ENCODE results near the gene GALNT12. TPM values are rescaled to one million over a fixed set of nuclear protein-coding genes. Genes with fewer than 3 reads are reported as not detected.

GALNT12 gene
- total RNA-seq, 1 experiment from 2014 or later = 52.9 TPM

GRCh38 chr9:98838868-98839565, 31.5 kb downstream of the GALNT12 start:
- Histone ChIP-seq H3K9me2 (ENCODE audit: insufficient read depth) (no peaks in the 10 kb centered on the region), H3K4me2 (no peak overlapping the region), H3K9me3 (ENCODE audit: insufficient read depth, low read depth) (no peaks in the 10 kb centered on the region), H3K4me3 (no peak overlapping the region), H4K20me1 (ENCODE audit: insufficient read depth) (no peaks in the 10 kb centered on the region), H2AFZ (no peak overlapping the region), H3K36me3 (ENCODE audit: low read depth) (no peaks in the 10 kb centered on the region; the same call in 1 of the 2 replicates), H3K27me3 (ENCODE audit: insufficient read depth, low read depth) (no peaks in the 10 kb centered on the region), H3F3A (ENCODE audit: insufficient read depth, low read depth) (no peaks in the 10 kb centered on the region), H3K4me1 (replicated peaks; ENCODE audit: insufficient read depth) (no peaks in the 10 kb centered on the region), H3K79me2 (ENCODE audit: low read depth) (no peaks in the 10 kb centered on the region), H3K27ac (no peak overlapping the region)
- ChIA-PET CTCF (no interaction called here), POLR2A (ENCODE audit: unreplicated experiment) (no interaction called here)
- BruUV-seq (replicated peaks) = no TSS peak
- no peak for DNase-seq
- intact Hi-C loops (cut with micrococcal nuclease; ENCODE audit: unreplicated experiment) = no loop called here
- TF ChIP-seq EZH2 (IDR thresholded peaks at IDR 0.05; ENCODE audit: low read depth) (no peak), CTCF (conservative IDR thresholded peaks at IDR 0.05) (no peak)

- no peaks in the 10 kb centered on the region; the same call in 1 of the 2 replicates for H3K36me3 ChIP-seq (ENCODE audit: low read depth)
- CTCF ChIA-PET = no interaction called here
Observed at GRCh38 chr9:98839724-98840123, 32.3 kb downstream of the GALNT12 start.

GRCh38 chr9:98842510-98842909, 35.0 kb downstream of the GALNT12 start:
- Histone ChIP-seq H3K27me3 (ENCODE audit: insufficient read depth, low read depth) (no peaks in the 10 kb centered on the region), H2AFZ (no peak overlapping the region), H3K9me2 (ENCODE audit: insufficient read depth) (no peaks in the 10 kb centered on the region), H3K27ac (no peak overlapping the region), H3K36me3 (ENCODE audit: low read depth) (peaks cover 11% of the 10 kb centered on the region; the same call in 1 of the 2 replicates), H3K79me2 (ENCODE audit: low read depth) (no peaks in the 10 kb centered on the region), H3F3A (ENCODE audit: insufficient read depth, low read depth) (peaks cover 7% of the 10 kb centered on the region; the same call in 1 of the 2 replicates), H3K4me1 (replicated peaks; ENCODE audit: insufficient read depth) (no peaks in the 10 kb centered on the region), H3K4me3 (no peak overlapping the region), H4K20me1 (ENCODE audit: insufficient read depth) (no peaks in the 10 kb centered on the region), H3K4me2 (no peak overlapping the region), H3K9me3 (ENCODE audit: insufficient read depth, low read depth) (no peaks in the 10 kb centered on the region)
- BruUV-seq (replicated peaks) = no TSS peak
- no peak for DNase-seq
- intact Hi-C loops (cut with micrococcal nuclease; ENCODE audit: unreplicated experiment) = no loop called here
- ChIA-PET CTCF (interaction anchor here (0.6 to 0.8 kb wide), 2 partner anchors 67 to 728 kb away, joined by 3 read pairs; no protein-coding TSS in a partner anchor), POLR2A (ENCODE audit: unreplicated experiment) (no interaction called here)
- no peak for TF ChIP-seq CTCF (conservative IDR thresholded peaks at IDR 0.05)
- no peak for TF ChIP-seq EZH2 (IDR thresholded peaks at IDR 0.05; ENCODE audit: low read depth)

More at GRCh38 chr9:98839724-98840123, 32.3 kb downstream of the GALNT12 start:
- H3K4me3 ChIP-seq = no peak overlapping the region
- H4K20me1 ChIP-seq (ENCODE audit: insufficient read depth) = no peaks in the 10 kb centered on the region
- H3F3A ChIP-seq (ENCODE audit: insufficient read depth, low read depth) = no peaks in the 10 kb centered on the region
- intact Hi-C loops (cut with micrococcal nuclease; ENCODE audit: unreplicated experiment) = no loop called here
- H3K9me2 ChIP-seq (ENCODE audit: insufficient read depth) = no peaks in the 10 kb centered on the region
- no peaks in the 10 kb centered on the region for H3K9me3 ChIP-seq (ENCODE audit: insufficient read depth, low read depth)
- no peak overlapping the region for H3K27ac ChIP-seq
- BruUV-seq (replicated peaks) = no TSS peak
- no peaks in the 10 kb centered on the region for H3K27me3 ChIP-seq (ENCODE audit: insufficient read depth, low read depth)
- no peak for TF ChIP-seq EZH2 (IDR thresholded peaks at IDR 0.05; ENCODE audit: low read depth)
- TF ChIP-seq CTCF (conservative IDR thresholded peaks at IDR 0.05) = no peak
- no peaks in the 10 kb centered on the region for H3K79me2 ChIP-seq (ENCODE audit: low read depth)
- no peak for DNase-seq
- H2AFZ ChIP-seq = no peak overlapping the region
- POLR2A ChIA-PET (ENCODE audit: unreplicated experiment) = no interaction called here
- H3K4me2 ChIP-seq = no peak overlapping the region
- H3K4me1 ChIP-seq (replicated peaks; ENCODE audit: insufficient read depth) = no peaks in the 10 kb centered on the region

All from PC-9 (cell line).